IMR-90 (cell line): ENCODE results near the gene ASS1. TPM values are rescaled to one million over a fixed set of nuclear protein-coding genes. Genes with fewer than 3 reads are reported as not detected.

Experiments used
- ATAC-seq: fragments of 200-7000 bp; cut with Tn5 transposase; 2 replicates; pipeline ENCODE4 v1.9.1; 2020; ENCODE audit warnings: low read depth, mild to moderate bottlenecking, moderate library complexity
- BruUV-seq: library from RNA; stranded (reverse); fragments of 400-500 nt; replicated peaks from 2 replicates; lab custom pipeline; 2021; lab: Mats Ljungman, UMichigan
- CTCF ChIA-PET: fragments of 300-600 bp; formaldehyde crosslinking; extraction: SDS; loops from one replicate; lab custom pipeline; 2021; ENCODE audit warnings: antibody characterized with exemption; lab: Yijun Ruan, JAX
- POLR2A ChIA-PET: fragments of 300-600 bp; sonication (Branson Sonifier 250); formaldehyde crosslinking; loops from one replicate; lab custom pipeline; 2022; ENCODE audit warnings: antibody characterized with exemption; ENCODE audit not compliant: unreplicated experiment; lab: Charles Lee
- DNase-seq: peaks from one replicate; pipeline ENCODE4 v3.0.0; 2013
- H2AFZ ChIP-seq: replicated peaks from 2 replicates; pipeline ENCODE3; 2013; ENCODE audit warnings: low read length, mild to moderate bottlenecking; ENCODE audit not compliant: poor library complexity
- H2AK5ac ChIP-seq: 2 replicates; pipeline ENCODE4 v1.6.1; 2013; ENCODE audit warnings: low read depth, low read length, inconsistent platforms
- H2AK9ac ChIP-seq: replicated peaks from 2 replicates; pipeline ENCODE3; 2013; ENCODE audit warnings: mild to moderate bottlenecking, low read depth, low read length, moderate library complexity; ENCODE audit not compliant: poor library complexity
- H2BK120ac ChIP-seq: 2 replicates; pipeline ENCODE4 v1.6.1; 2013; ENCODE audit warnings: low read depth, low read length, inconsistent platforms
- H2BK15ac ChIP-seq: 3 replicates; pipeline ENCODE4 v1.6.1; 2013; ENCODE audit warnings: low read depth, low read length, inconsistent platforms
- H2BK20ac ChIP-seq: 2 replicates; pipeline ENCODE4 v1.6.1; 2013; ENCODE audit warnings: low read depth, mild to moderate bottlenecking, inconsistent platforms, low read length, moderate library complexity
- H2BK5ac ChIP-seq: 2 replicates; pipeline ENCODE4 v1.6.1; 2013; ENCODE audit warnings: mild to moderate bottlenecking, low read depth, low read length, inconsistent platforms; ENCODE audit not compliant: poor library complexity, severe bottlenecking
- H3K14ac ChIP-seq: replicated peaks from 2 replicates; pipeline ENCODE4 v1.6.1; 2013; ENCODE audit warnings: low read depth, low read length, inconsistent platforms
- H3K18ac ChIP-seq: 2 replicates; pipeline ENCODE4 v1.6.1; 2013; ENCODE audit warnings: low read depth, low read length, control low read depth
- H3K23ac ChIP-seq: 2 replicates; pipeline ENCODE4 v1.6.1; 2013; ENCODE audit warnings: low read depth, low read length, inconsistent platforms
- H3K27ac ChIP-seq: 2 replicates; pipeline ENCODE4 v1.5.1; 2013; ENCODE audit warnings: mild to moderate bottlenecking, control low read depth, low read length; ENCODE audit not compliant: insufficient read depth
- H3K27me3 ChIP-seq: 2 replicates; pipeline ENCODE4 v1.6.1; 2013; ENCODE audit warnings: low read length; ENCODE audit not compliant: control insufficient read depth, insufficient read depth
- H3K36me3 ChIP-seq: 2 replicates; pipeline ENCODE4 v1.6.1; 2013; ENCODE audit warnings: low read length, mixed read lengths; ENCODE audit not compliant: control insufficient read depth, insufficient read depth
- H3K4ac ChIP-seq: 2 replicates; pipeline ENCODE4 v1.6.1; 2013; ENCODE audit warnings: low read depth, low read length, inconsistent platforms
- H3K4me1 ChIP-seq: 2 replicates; pipeline ENCODE4 v1.6.1; 2013; ENCODE audit warnings: low read length, mixed read lengths; ENCODE audit not compliant: control insufficient read depth, insufficient read depth
- H3K4me2 ChIP-seq: 2 replicates; pipeline ENCODE4 v1.6.1; 2013; ENCODE audit warnings: low read depth, mild to moderate bottlenecking, control low read depth, low read length, moderate library complexity
- H3K4me3 ChIP-seq: 2 replicates; pipeline ENCODE4 v1.5.1; 2013; ENCODE audit warnings: low read depth, mild to moderate bottlenecking, control low read depth, low read length, moderate library complexity; ENCODE audit not compliant: insufficient read depth
- H3K56ac ChIP-seq: 2 replicates; pipeline ENCODE4 v1.6.1; 2013; ENCODE audit warnings: low read length, inconsistent platforms; ENCODE audit not compliant: insufficient read depth; ENCODE audit errors: extremely low read depth
- H3K79me1 ChIP-seq, 2 experiments: 2 replicates each; pipeline ENCODE4 v1.6.1; 2013; ENCODE audit warnings: low read length in 2 of 2, inconsistent platforms in 1 of 2, low read depth in 1 of 2
- H3K9ac ChIP-seq: 2 replicates; pipeline ENCODE4 v1.6.1; 2013; ENCODE audit warnings: low read depth, low read length, control low read depth
- H3K9me1 ChIP-seq: 2 replicates; pipeline ENCODE4 v1.6.1; 2013; ENCODE audit warnings: low read length, inconsistent platforms; ENCODE audit not compliant: insufficient read depth
- H3K9me3 ChIP-seq: 2 replicates; pipeline ENCODE4 v1.6.1; 2013; ENCODE audit warnings: low read length; ENCODE audit not compliant: control insufficient read depth, insufficient read depth
- H4K20me1 ChIP-seq: 2 replicates; pipeline ENCODE4 v1.6.1; 2013; ENCODE audit warnings: low read length, inconsistent platforms; ENCODE audit not compliant: insufficient read depth
- H4K5ac ChIP-seq: 2 replicates; pipeline ENCODE4 v1.6.1; 2013; ENCODE audit warnings: mild to moderate bottlenecking, low read depth, low read length, control low read depth
- H4K8ac ChIP-seq, 2 experiments: 2 replicates each; pipeline ENCODE4 v1.6.1; 2013; ENCODE audit warnings: low read depth in 2 of 2, low read length in 2 of 2, control low read depth in 1 of 2, inconsistent platforms in 1 of 2
- H4K91ac ChIP-seq: 2 replicates; pipeline ENCODE4 v1.6.1; 2013; ENCODE audit warnings: low read depth, low read length, inconsistent platforms; ENCODE audit not compliant: insufficient read depth
- FOS ChIP-seq: fragments of 150-350 bp; IDR thresholded peaks from 2 replicates; pipeline ENCODE4 v1.6.1; 2016; ENCODE audit warnings: low read depth, low read length
- RAD21 ChIP-seq: IDR thresholded peaks from 2 replicates; pipeline ENCODE4 v1.6.1; 2012; ENCODE audit warnings: low read length, improper control_type of control experiment
- USF2 ChIP-seq: fragments of 150-350 bp; IDR thresholded peaks from 2 replicates; pipeline ENCODE4 v1.6.1; 2017; ENCODE audit warnings: mild to moderate bottlenecking, antibody characterized with exemption, low read length, low read depth
- WGBS, 2 experiments: methylation state at CpG; one replicate each; pipeline versions ENCODE4 v1.1.5 to v1.1.7; 2013; ENCODE audit warnings: missing lambda C conversion rate in 2 of 2; ENCODE audit not compliant: insufficient read length in 1 of 2; ENCODE audit errors: extremely low coverage in 2 of 2; 5-methylcytosine and 5-hydroxymethylcytosine counted together
- dilution Hi-C: fragments of 300-500 bp; cut with HindIII; formaldehyde crosslinking; loops from one replicate; pipeline ENCODE4 v1.14.3; 2018; ENCODE audit warnings: low sequenced_read_pairs; ENCODE audit not compliant: unreplicated experiment
- in situ Hi-C: fragments of 300-500 bp; cut with MboI; formaldehyde crosslinking; loops from 3 replicates; pipeline ENCODE4 v1.14.3; 2019; ENCODE audit warnings: low sequenced_read_pairs, inconsistent platforms, mixed read lengths
- intact Hi-C: fragments of 100-400 bp; cut with micrococcal nuclease; formaldehyde crosslinking; loops from 2 replicates; pipeline ENCODE4 v1.10.0; 2022
- polyA plus RNA-seq, 3 experiments: library from polyadenylated mRNA; depleted of rRNA; stranded (reverse); fragments of >200 nt; gene quantifications; 2 replicates each; pipeline ENCODE4 v1.2.3, GENCODE V29; 2012; ENCODE audit warnings: low replicate concordance in 1 of 3
- total RNA-seq: library from RNA; depleted of rRNA; stranded (reverse); fragments of >200 nt; gene quantifications from 2 replicates; pipeline ENCODE4 v1.2.3, GENCODE V29; 2012
- TF ChIP-seq, protein P1 (sequence below): conservative IDR thresholded peaks from 2 replicates; pipeline ENCODE4 v1.5.1; 2012; ENCODE audit warnings: mild to moderate bottlenecking, low read depth, low read length, improper control_type of control experiment

ASS1 gene
- total and polyA plus RNA-seq, 2 of the 4 experiments (the other 2 are of a cell fraction): 39.6 to 41.9 TPM

DNA sequence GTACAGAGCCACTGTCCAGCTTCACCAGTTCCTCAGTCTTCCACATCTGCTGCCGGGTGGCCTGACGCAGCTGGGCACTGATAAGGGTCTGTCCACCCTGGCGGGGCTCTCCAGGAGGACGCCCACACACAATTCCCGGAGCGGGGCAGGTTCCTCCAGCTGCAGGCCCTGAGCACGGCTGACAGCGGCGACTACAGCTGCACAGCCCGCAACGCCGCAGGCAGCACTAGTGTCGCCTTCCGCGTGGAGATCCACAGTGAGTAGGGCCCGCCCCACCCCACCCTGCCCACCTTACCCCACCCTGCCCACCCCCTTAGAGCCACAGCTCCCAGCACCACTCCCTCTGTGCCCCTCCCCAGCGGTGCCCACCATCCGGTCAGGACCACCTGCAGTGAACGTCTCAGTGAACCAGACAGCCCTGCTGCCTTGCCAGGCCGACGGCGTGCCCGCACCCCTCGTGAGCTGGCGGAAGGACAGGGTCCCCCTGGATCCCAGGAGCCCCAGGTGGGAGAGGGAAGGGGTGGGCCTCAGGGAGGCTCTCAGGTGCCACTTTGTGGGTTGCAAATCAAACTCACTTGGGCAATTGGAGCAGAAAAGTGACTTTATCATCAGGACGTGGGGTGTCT, 48.8 kb upstream of the ASS1 start:
- no peak for DNase-seq
- H2BK15ac ChIP-seq: no peak overlapping the region
- H2AK5ac ChIP-seq: no peak overlapping the region
- no peaks in the 10 kb centered on the region for H3K4me1 ChIP-seq
- H3K9me1 ChIP-seq: no peaks in the 10 kb centered on the region
- H3K36me3 ChIP-seq: no peaks in the 10 kb centered on the region
- TF ChIP-seq, protein P1, sequence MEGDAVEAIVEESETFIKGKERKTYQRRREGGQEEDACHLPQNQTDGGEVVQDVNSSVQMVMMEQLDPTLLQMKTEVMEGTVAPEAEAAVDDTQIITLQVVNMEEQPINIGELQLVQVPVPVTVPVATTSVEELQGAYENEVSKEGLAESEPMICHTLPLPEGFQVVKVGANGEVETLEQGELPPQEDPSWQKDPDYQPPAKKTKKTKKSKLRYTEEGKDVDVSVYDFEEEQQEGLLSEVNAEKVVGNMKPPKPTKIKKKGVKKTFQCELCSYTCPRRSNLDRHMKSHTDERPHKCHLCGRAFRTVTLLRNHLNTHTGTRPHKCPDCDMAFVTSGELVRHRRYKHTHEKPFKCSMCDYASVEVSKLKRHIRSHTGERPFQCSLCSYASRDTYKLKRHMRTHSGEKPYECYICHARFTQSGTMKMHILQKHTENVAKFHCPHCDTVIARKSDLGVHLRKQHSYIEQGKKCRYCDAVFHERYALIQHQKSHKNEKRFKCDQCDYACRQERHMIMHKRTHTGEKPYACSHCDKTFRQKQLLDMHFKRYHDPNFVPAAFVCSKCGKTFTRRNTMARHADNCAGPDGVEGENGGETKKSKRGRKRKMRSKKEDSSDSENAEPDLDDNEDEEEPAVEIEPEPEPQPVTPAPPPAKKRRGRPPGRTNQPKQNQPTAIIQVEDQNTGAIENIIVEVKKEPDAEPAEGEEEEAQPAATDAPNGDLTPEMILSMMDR: no peak
- TF ChIP-seq FOS (no peak), USF2 (no peak), RAD21 (no peak)
- ATAC-seq: no peak
- BruUV-seq: no TSS peak
- H2BK20ac ChIP-seq: no peak overlapping the region
- H2BK5ac ChIP-seq: no peak overlapping the region
- H2AK9ac ChIP-seq: no peak overlapping the region
- POLR2A ChIA-PET: no interaction called here
- no peak overlapping the region for H3K27ac ChIP-seq
- no peaks in the 10 kb centered on the region for H3K79me1 ChIP-seq
- peaks cover 22% of the 10 kb centered on the region; the same call in 1 of the 2 replicates for H3K27me3 ChIP-seq
- no peak overlapping the region for H4K91ac ChIP-seq
- in situ Hi-C loops: no loop called here
- H3K4me2 ChIP-seq: no peak overlapping the region
- H3K9me3 ChIP-seq: peaks cover 2% of the 10 kb centered on the region; the same call in 1 of the 2 replicates
- intact Hi-C loops: no loop called here
- no peak overlapping the region for H2BK120ac ChIP-seq
- no peak overlapping the region for H3K14ac ChIP-seq
- no peak overlapping the region for H3K9ac ChIP-seq
- no peak overlapping the region for H3K18ac ChIP-seq
- CTCF ChIA-PET: no interaction called here
- H3K4ac ChIP-seq: no peak overlapping the region
- H2AFZ ChIP-seq: no peak overlapping the region
- H4K20me1 ChIP-seq: no peaks in the 10 kb centered on the region; the same call in 1 of the 2 replicates
- H4K5ac ChIP-seq: no peak overlapping the region
- 65% methylated on average over 4 of the region's 26 CpGs; no CpG with 5 or more reads in 1 of the 2 experiments for WGBS, 2 experiments
- H3K4me3 ChIP-seq: no peak overlapping the region
- H3K23ac ChIP-seq: no peak overlapping the region
- dilution Hi-C loops: no loop called here
- H3K56ac ChIP-seq: no peak overlapping the region
- no peak overlapping the region for H4K8ac ChIP-seq
